ENCODE data around the gene NIBAN1. TPM values are rescaled to one million over a fixed set of nuclear protein-coding genes. Genes with fewer than 3 reads are reported as not detected.

NIBAN1 gene
- total and polyA plus RNA-seq, 4 donors = 7.5 to 38.5 (median 27.3) TPM

GRCh38 chr1:184940694-184941409, 33.5 kb downstream of the NIBAN1 start:
- no peak for ATAC-seq (ENCODE audit: insufficient read depth, low FRiP score)
- no peak for DNase-seq
- Histone ChIP-seq H3K27me3 (ENCODE audit: control insufficient read depth in 3 of 3, insufficient read depth in 3 of 3, low read length in 2 of 3) (no peaks in the 10 kb centered on the region), H3K36me3 (ENCODE audit: control insufficient read depth in 4 of 4, insufficient read depth in 4 of 4, low read length in 4 of 4) (peaks cover 0 to 3% (median 0%) of the 10 kb centered on the region in 4 donors), H3K9ac (ENCODE audit: insufficient read depth in 1 of 2, low read length in 2 of 2) (no peak overlapping the region), H3K4me1 (ENCODE audit: control insufficient read depth in 5 of 5, insufficient read depth in 5 of 5, low read length in 5 of 5) (peaks cover 0 to 44% (median 0%) of the 10 kb centered on the region in 5 donors), H3K9me3 (ENCODE audit: control insufficient read depth in 4 of 4, insufficient read depth in 3 of 4, low read length in 3 of 4) (no peaks in the 10 kb centered on the region), H3K4me3 (no peak overlapping the region), H3K27ac (ENCODE audit: low read depth in 1 of 2, low read length in 1 of 2) (no peak overlapping the region)
- 90 to 94% methylated on average over 8 of the region's 8 CpGs for WGBS, 2 donors
- TF ChIP-seq CTCF (IDR thresholded peaks at IDR 0.05; ENCODE audit: control extremely low read depth, extremely low read depth) = no peak

GRCh38 chr1:184940226-184940625, 34.1 kb downstream of the NIBAN1 start:
- no peak overlapping the region for H3K4me3 ChIP-seq
- no peaks in the 10 kb centered on the region for H3K27me3 ChIP-seq (ENCODE audit: control insufficient read depth in 3 of 3, insufficient read depth in 3 of 3, low read length in 2 of 3)
- H3K9ac ChIP-seq (ENCODE audit: insufficient read depth in 1 of 2, low read length in 2 of 2) = no peak overlapping the region
- DNase-seq (no peak), ATAC-seq (ENCODE audit: insufficient read depth, low FRiP score) (no peak)
- H3K4me1 ChIP-seq (ENCODE audit: control insufficient read depth in 5 of 5, insufficient read depth in 5 of 5, low read length in 5 of 5) = peaks cover 0 to 42% (median 0%) of the 10 kb centered on the region in 5 donors
- peaks cover 0 to 3% (median 0%) of the 10 kb centered on the region in 4 donors for H3K36me3 ChIP-seq (ENCODE audit: control insufficient read depth in 4 of 4, insufficient read depth in 4 of 4, low read length in 4 of 4)
- 87 to 100% methylated on average over 2 of the region's 2 CpGs for WGBS, 2 donors
- H3K9me3 ChIP-seq (ENCODE audit: control insufficient read depth in 4 of 4, insufficient read depth in 3 of 4, low read length in 3 of 4) = no peaks in the 10 kb centered on the region
- H3K27ac ChIP-seq (ENCODE audit: low read depth in 1 of 2, low read length in 1 of 2) = peak overlapping the region in 1 of 2 donors; percentile 22
- no peak for TF ChIP-seq CTCF (IDR thresholded peaks at IDR 0.05; ENCODE audit: control extremely low read depth, extremely low read depth)

GRCh38 chr1:184937729-184938128, 36.6 kb downstream of the NIBAN1 start:
- H3K4me1 ChIP-seq (ENCODE audit: control insufficient read depth in 5 of 5, insufficient read depth in 5 of 5, low read length in 5 of 5) = peaks cover 0 to 34% (median 0%) of the 10 kb centered on the region in 5 donors
- WGBS, 2 donors = 85 to 89% methylated on average over 4 of the region's 4 CpGs
- no peak for TF ChIP-seq CTCF (IDR thresholded peaks at IDR 0.05; ENCODE audit: control extremely low read depth, extremely low read depth)
- ATAC-seq (ENCODE audit: insufficient read depth, low FRiP score) (no peak), DNase-seq (no peak)
- H3K4me3 ChIP-seq = no peak overlapping the region
- no peaks in the 10 kb centered on the region for H3K36me3 ChIP-seq (ENCODE audit: control insufficient read depth in 4 of 4, insufficient read depth in 4 of 4, low read length in 4 of 4)
- no peak overlapping the region for H3K9ac ChIP-seq (ENCODE audit: insufficient read depth in 1 of 2, low read length in 2 of 2)
- no peak overlapping the region for H3K27ac ChIP-seq (ENCODE audit: low read depth in 1 of 2, low read length in 1 of 2)
- no peaks in the 10 kb centered on the region for H3K9me3 ChIP-seq (ENCODE audit: control insufficient read depth in 4 of 4, insufficient read depth in 3 of 4, low read length in 3 of 4)
- H3K27me3 ChIP-seq (ENCODE audit: control insufficient read depth in 3 of 3, insufficient read depth in 3 of 3, low read length in 2 of 3) = no peaks in the 10 kb centered on the region

Measured in lung (tissue), 12 donors.